HG03045 (cell line): ENCODE measurements around the gene PPP1R16B.

Source experiments
- ATAC-seq: cut with Tn5 transposase; IDR thresholded peaks from one replicate; pipeline ENCODE4 v1.9.1; 2021; ENCODE audit warnings: mild to moderate bottlenecking, moderate library complexity; ENCODE audit not compliant: unreplicated experiment

Gene PPP1R16B

GRCh38 chr20:38894091-38894847 lies 88.8 kb downstream of the PPP1R16B start:
- no peak for ATAC-seq

GRCh38 chr20:38895098-38895949 lies 89.8 kb downstream of the PPP1R16B start:
- ATAC-seq, result no peak

DNA sequence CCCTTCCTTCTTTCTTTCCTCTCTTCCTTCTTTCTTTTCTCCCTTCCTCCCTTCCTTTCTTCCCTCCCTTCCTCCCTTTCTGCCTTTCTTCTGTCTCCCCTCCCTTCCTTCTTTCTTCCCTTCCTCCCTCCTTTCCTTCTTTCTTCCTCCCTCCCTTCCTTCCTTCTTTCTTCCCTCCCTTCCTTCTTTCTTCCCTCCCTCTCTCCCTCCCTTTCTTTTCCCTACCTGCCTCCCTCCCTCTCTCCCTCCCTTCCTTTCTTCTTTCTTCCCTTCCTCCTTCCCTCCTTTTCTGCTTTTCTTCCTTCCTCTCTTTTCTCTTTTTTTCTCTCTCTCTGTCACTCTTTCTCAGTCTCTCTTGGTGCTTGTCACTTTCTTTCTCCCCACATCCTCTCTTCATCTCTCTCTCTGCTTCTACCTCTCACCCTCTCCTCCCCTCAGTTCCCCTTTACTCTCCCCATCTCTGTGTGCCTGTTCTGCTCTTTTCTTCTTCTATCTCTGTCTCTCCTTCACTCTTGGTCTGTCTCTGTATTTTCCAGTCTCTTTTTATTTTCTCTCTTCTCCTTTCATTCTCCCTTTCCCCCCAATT lies 90.6 kb downstream of the PPP1R16B start:
- no peak for ATAC-seq

- ATAC-seq, result no peak
Observed at GRCh38 chr20:38897267-38897666, 91.8 kb downstream of the PPP1R16B start.

- no peak for ATAC-seq
Observed at GRCh38 chr20:38900606-38901005, 95.1 kb downstream of the PPP1R16B start.

- ATAC-seq, result no peak
Observed at GRCh38 chr20:38902601-38903000, 97.1 kb downstream of the PPP1R16B start.

DNA sequence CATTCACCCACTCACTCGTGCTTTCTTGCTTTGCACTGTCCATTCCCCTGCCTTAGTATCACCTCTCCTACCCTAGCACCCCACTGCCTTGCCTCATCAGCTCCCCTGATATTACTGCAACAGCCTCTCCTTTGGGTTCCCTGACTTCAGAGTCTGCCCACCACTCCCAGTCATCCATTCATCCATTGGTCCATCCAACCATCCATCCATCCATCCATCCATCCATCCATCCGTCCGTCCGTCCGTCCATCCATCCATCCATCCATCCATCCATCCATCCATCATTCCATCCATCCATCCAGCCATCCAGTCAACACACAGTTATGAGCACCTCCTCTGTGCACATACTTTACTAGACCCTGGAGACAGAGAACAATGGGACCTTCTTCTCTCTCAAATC lies 97.8 kb downstream of the PPP1R16B start:
- ATAC-seq, result no peak

- ATAC-seq, result no peak
Observed at GRCh38 chr20:38905375-38905774, 99.9 kb downstream of the PPP1R16B start.

DNA sequence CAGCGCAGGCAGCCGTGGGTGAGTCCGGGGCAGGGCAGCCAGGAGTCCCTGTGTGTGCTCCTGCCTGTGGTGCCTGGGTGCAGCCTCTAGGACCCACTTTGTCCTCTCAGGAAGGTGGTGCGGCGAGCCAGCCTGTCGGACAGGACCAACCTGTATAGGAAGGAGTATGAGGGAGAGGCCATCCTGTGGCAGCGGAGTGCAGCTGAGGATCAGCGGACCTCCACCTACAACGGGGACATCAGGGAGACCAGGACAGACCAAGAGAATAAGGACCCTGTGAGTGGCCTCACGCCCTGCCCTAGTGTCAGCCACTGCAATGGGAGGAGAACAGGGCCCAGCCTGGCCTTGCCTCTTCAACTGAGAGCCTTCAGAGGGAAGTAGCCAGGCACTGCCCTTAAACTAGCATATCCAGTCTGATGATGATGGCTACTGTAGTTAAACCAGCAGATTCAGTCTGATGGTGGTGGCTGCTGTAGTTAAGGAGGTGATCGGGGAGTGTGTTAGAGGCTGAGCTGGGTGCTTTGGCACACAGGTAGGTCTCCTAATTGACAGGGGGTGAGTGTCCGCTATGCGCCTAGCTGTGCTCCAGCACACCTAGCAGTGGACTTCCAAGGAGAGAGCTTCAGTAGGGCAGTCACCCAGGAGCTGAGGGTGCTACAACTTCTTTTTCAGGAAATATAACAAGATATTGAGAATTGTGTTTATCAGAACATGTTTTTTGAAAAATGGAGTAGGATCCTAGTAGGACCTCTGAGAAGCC lies 102.6 kb downstream of the PPP1R16B start:
- ATAC-seq, result no peak

DNA sequence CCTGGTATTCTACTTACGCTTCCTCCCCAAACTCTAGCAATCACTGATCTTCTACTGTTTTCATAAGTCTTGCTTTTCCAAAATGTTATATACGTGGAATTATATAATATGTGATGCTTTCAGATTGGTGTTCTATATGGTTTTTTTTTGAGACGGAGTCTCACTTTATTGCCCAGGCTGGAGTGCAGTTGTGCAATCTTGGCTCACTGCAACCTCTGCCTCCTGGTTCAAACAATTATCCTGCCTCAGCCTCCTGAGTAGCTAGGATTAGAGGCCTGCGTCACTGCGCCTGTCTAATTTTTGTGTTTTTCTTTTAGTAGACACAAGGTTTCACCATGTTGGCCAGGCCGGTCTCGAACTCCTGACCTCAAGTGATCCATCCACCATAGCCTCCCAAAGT lies 109.9 kb downstream of the PPP1R16B start:
- ATAC-seq, result no peak

DNA sequence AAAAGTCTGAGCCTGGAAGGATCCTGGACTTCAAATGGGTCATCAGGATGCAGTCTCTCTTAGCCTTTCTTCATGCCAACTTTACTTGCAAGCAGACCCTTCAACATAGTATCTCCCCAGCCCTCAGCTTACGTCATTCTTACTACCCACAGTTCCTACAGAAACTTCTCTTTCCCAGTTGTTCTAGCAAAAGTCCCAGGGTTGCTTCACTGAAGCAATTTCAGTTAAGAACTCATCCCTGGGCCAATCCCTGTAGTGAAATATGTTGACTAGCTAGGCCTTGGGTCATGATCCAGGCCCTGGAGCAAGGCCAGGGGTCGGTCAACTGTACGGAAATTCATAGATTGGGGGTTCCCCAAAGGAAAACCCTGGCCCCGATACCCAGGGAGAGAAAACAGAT lies 112.2 kb downstream of the PPP1R16B start:
- no peak for ATAC-seq

DNA sequence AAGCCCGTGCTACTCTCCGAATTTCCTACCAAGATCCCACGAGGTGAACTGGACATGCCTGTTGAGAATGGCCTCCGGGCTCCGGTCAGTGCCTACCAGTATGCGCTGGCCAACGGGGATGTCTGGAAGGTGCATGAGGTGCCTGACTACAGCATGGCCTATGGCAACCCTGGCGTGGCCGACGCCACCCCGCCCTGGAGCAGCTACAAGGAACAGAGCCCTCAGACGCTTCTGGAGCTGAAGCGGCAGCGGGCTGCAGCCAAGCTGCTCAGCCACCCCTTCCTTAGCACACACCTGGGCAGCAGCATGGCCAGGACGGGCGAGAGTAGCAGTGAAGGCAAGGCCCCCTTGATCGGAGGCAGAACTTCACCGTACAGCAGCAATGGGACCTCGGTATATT lies 112.7 kb downstream of the PPP1R16B start:
- ATAC-seq, result no peak

DNA sequence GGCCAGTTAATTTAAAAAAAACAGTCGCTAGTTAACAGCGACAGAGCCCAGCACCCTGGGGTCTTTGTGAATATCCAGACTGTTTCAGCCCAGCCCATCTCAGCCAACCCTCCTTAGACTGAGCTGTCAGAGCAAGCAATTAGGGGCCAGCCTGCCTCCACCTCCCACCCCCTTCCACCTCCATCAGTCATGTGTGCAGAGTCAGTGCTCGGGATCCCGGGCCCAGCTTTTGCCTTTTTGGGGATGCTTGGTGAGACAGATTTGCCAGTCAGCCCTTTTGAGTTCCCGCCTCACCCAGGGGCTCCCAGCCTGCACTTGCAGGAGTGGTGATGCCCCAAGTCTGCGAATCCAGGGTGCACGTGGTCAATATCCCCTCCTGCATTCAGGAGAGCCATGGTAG lies 114.2 kb downstream of the PPP1R16B start:
- no peak for ATAC-seq

GRCh38 chr20:38920411-38920810 lies 114.9 kb downstream of the PPP1R16B start:
- ATAC-seq, result no peak

- ATAC-seq, result no peak
Observed at GRCh38 chr20:38920851-38921250, 115.4 kb downstream of the PPP1R16B start.

- no peak for ATAC-seq
Observed at GRCh38 chr20:38924718-38925117, 119.2 kb downstream of the PPP1R16B start.

- peak; percentile 89 for ATAC-seq
Observed at GRCh38 chr20:38926142-38926933, 120.8 kb downstream of the PPP1R16B start, which contains the start of gene FAM83D. FAM83D (plus strand) TSS chr20:38926417; CDS start chr20:38926443, 26 bp downstream.

DNA sequence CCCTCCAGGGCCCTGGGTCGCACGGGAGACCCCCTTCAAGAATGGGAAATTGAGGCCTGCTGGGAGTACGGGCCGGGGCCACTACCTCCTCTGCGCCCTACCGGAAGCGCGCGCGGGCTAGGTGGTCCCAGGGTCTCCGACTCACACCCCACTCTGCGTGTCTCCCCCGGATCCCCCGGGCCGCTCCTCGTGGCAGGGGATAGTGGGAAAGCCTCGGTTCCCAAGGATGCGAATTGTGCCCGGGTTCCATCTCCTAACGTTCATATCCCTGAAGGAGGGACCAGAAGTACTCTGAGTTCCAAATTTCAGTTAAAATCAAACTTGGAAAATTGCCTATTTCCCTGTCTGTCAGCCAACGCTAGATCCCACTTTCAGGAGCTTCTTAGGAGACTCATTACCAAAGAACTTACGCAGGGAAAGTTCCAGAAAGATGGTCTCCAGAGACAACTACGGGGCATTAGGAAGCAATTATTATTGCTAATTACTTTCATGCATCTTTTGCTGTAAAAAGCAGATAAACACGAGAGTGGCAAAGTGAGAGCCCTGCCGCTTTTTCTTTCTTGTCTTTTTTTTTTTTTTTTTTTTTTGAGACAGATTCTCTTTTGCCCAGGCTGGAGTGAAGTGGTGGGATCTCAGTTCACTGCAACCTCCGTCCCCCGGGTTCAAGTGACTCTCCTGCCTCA lies 121.6 kb downstream of the PPP1R16B start:
- ATAC-seq, result peak; percentile 12

DNA sequence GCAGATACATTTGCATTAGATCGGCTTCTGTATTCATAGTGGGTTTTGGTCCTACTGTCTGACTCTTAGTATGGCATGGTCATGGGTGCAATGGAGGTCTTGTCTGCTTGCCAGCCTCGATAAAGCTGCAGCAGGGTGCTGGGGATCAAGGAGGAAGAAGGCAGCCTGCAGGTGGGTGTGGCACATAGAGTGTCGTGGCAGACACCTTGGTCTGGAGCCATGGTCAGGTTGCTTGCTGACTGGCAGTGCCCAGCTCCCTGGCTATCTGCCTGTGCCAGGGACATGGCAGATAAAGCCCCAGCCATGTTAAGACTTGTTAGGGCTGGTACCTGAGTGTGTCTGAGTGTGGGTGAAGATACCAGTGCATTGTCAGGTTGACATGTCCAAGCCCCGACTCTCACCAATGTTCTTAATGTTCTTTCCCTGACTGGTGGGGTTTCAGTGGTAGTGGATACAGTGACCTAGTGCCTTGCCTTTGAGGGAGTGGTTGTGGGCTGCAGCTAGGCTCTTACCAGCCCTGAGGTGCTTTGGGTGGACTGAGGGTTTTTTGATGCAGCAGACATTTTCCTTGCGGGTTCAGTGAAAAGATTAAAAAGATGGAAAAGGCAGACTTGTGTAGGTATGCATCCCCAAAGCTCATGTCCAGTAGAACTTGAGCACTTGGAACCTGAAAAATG lies 122.5 kb downstream of the PPP1R16B start:
- no peak for ATAC-seq
